HEK293 (cell line): ENCODE data around the gene RTCB.

Experiments used
- CTCF ChIA-PET: fragments of 350-600 bp; formaldehyde crosslinking; extraction: SDS; loops from one replicate; lab custom pipeline; 2021; ENCODE audit warnings: antibody characterized with exemption; lab: Yijun Ruan, JAX
- POLR2A ChIA-PET: fragments of 300-600 bp; formaldehyde crosslinking; extraction: SDS; loops from one replicate; lab custom pipeline; 2020; ENCODE audit warnings: antibody characterized with exemption, inconsistent platforms; lab: Yijun Ruan, JAX
- H3K27ac ChIP-seq: fragments of 200-500 bp; sonication (Bioruptor generic); 2 replicates; pipeline ENCODE4 v1.5.1; 2014; ENCODE audit warnings: low read depth, low read length, control low read depth, inconsistent platforms; ENCODE audit errors: extremely low read depth
- H3K36me3 ChIP-seq, 2 experiments: fragments of 200-500 bp in 1 of 2; sonication (Bioruptor generic) in 1 of 2; 1 replicate in 1 of 2; 2 replicates in 1 of 2; pipeline ENCODE4 v1.5.1; 2014 to 2017; ENCODE audit warnings: inconsistent platforms in 2 of 2, low read length in 2 of 2; ENCODE audit not compliant: control insufficient read depth in 2 of 2, insufficient read depth in 1 of 2
- H3K4me1 ChIP-seq: fragments of 200-500 bp; sonication (Bioruptor generic); 2 replicates; pipeline ENCODE4 v1.5.1; 2014; ENCODE audit warnings: mild to moderate bottlenecking, low read length, inconsistent platforms; ENCODE audit not compliant: control insufficient read depth, insufficient read depth
- H3K4me3 ChIP-seq: 2 replicates; pipeline ENCODE4 v1.5.1; 2011; ENCODE audit warnings: low read depth, mild to moderate bottlenecking, control low read depth, low read length, moderate library complexity
- H3K9me3 ChIP-seq: fragments of 200-500 bp; sonication (Bioruptor generic); 2 replicates; pipeline ENCODE4 v1.5.1; 2014; ENCODE audit warnings: low read depth, low read length, inconsistent platforms; ENCODE audit not compliant: control insufficient read depth, insufficient read depth
- ATF2 ChIP-seq: fragments of 450-650 bp; formaldehyde crosslinking; IDR thresholded peaks from 2 replicates; pipeline ENCODE4 v1.5.1; 2016; ENCODE audit warnings: missing biosample characterization, missing genetic modification characterization, low read depth
- HOXD13 ChIP-seq: sonication (generic); formaldehyde crosslinking; IDR thresholded peaks from 2 replicates; pipeline ENCODE4 v1.8.0; 2022; ENCODE audit warnings: missing genetic modification reagents, borderline replicate concordance
- KLF9 ChIP-seq: fragments of 450-650 bp; formaldehyde crosslinking; IDR thresholded peaks from 2 replicates; pipeline ENCODE4 v1.5.1; 2016; ENCODE audit warnings: missing biosample characterization, missing genetic modification characterization, low read depth
- MEIS1 ChIP-seq: sonication (generic); formaldehyde crosslinking; IDR thresholded peaks from 2 replicates; pipeline ENCODE4 v1.8.1; 2022; ENCODE audit warnings: missing genetic modification reagents, mild to moderate bottlenecking, borderline replicate concordance
- PRDM1 ChIP-seq: fragments of 450-650 bp; formaldehyde crosslinking; IDR thresholded peaks from 2 replicates; pipeline ENCODE4; 2016; ENCODE audit warnings: missing biosample characterization, missing genetic modification characterization
- REST ChIP-seq: fragments of 450-650 bp; formaldehyde crosslinking; IDR thresholded peaks from 2 replicates; pipeline ENCODE4 v1.5.1; 2016; ENCODE audit warnings: missing biosample characterization, missing genetic modification characterization
- SP7 ChIP-seq: fragments of 450-650 bp; formaldehyde crosslinking; IDR thresholded peaks from 2 replicates; pipeline ENCODE4 v1.5.1; 2016; ENCODE audit warnings: missing biosample characterization, missing genetic modification characterization
- TCF7L2 ChIP-seq: IDR thresholded peaks from 2 replicates; pipeline ENCODE4 v1.6.1; 2011; ENCODE audit warnings: low read depth, mild to moderate bottlenecking, inconsistent platforms, low read length, moderate library complexity, borderline replicate concordance
- ZBTB17 ChIP-seq: fragments of 450-650 bp; formaldehyde crosslinking; IDR thresholded peaks from 2 replicates; pipeline ENCODE4 v1.5.1; 2016; ENCODE audit warnings: missing biosample characterization, missing genetic modification characterization
- ZBTB26 ChIP-seq: fragments of 450-650 bp; formaldehyde crosslinking; optimal IDR thresholded peaks from 2 replicates; pipeline ENCODE3; 2016; ENCODE audit warnings: missing biosample characterization, mild to moderate bottlenecking, missing genetic modification characterization
- ZFP37 ChIP-seq: fragments of 450-650 bp; formaldehyde crosslinking; IDR thresholded peaks from 2 replicates; pipeline ENCODE4 v1.5.1; 2016; ENCODE audit warnings: missing biosample characterization, missing genetic modification characterization
- ZNF211 ChIP-seq: fragments of 450-650 bp; formaldehyde crosslinking; IDR thresholded peaks from 2 replicates; pipeline ENCODE4 v1.5.1; 2016; ENCODE audit warnings: low read depth, missing biosample characterization, missing genetic modification characterization
- ZNF26 ChIP-seq: fragments of 450-650 bp; formaldehyde crosslinking; IDR thresholded peaks from 2 replicates; pipeline ENCODE4 v1.5.1; 2016; ENCODE audit warnings: missing biosample characterization, missing genetic modification characterization
- ZNF324 ChIP-seq: fragments of 450-650 bp; formaldehyde crosslinking; IDR thresholded peaks from 2 replicates; pipeline ENCODE4 v1.5.1; 2016; ENCODE audit warnings: missing biosample characterization, missing genetic modification characterization
- ZNF416 ChIP-seq: fragments of 450-650 bp; formaldehyde crosslinking; IDR thresholded peaks from 2 replicates; pipeline ENCODE4 v1.5.1; 2016; ENCODE audit warnings: missing biosample characterization, missing genetic modification characterization
- ZNF48 ChIP-seq: fragments of 450-650 bp; formaldehyde crosslinking; IDR thresholded peaks from 2 replicates; pipeline ENCODE4 v1.5.1; 2016; ENCODE audit warnings: missing biosample characterization, missing genetic modification characterization
- ZNF530 ChIP-seq: fragments of 450-650 bp; formaldehyde crosslinking; IDR thresholded peaks from 2 replicates; pipeline ENCODE4 v1.5.1; 2016; ENCODE audit warnings: low read depth, missing biosample characterization, missing genetic modification characterization
- ZNF544 ChIP-seq: fragments of 450-650 bp; formaldehyde crosslinking; IDR thresholded peaks from 2 replicates; pipeline ENCODE4 v1.5.0; 2017; ENCODE audit warnings: missing biosample characterization, missing genetic modification characterization
- ZNF555 ChIP-seq: fragments of 450-650 bp; formaldehyde crosslinking; conservative IDR thresholded peaks from 2 replicates; pipeline ENCODE4 v1.5.1; 2017; ENCODE audit warnings: missing biosample characterization, mild to moderate bottlenecking, missing genetic modification characterization, inconsistent platforms
- ZNF610 ChIP-seq: fragments of 450-650 bp; formaldehyde crosslinking; IDR thresholded peaks from 2 replicates; pipeline ENCODE4 v1.5.1; 2016; ENCODE audit warnings: missing biosample characterization, missing genetic modification characterization, borderline replicate concordance
- ZNF654 ChIP-seq: fragments of 450-650 bp; formaldehyde crosslinking; IDR thresholded peaks from 2 replicates; pipeline ENCODE4 v1.5.1; 2016; ENCODE audit warnings: low read depth, missing biosample characterization, missing genetic modification characterization
- ZNF704 ChIP-seq: fragments of 450-650 bp; formaldehyde crosslinking; IDR thresholded peaks from 2 replicates; pipeline ENCODE4 v1.5.1; 2016; ENCODE audit warnings: missing biosample characterization, missing genetic modification characterization
- ZNF776 ChIP-seq: fragments of 450-650 bp; formaldehyde crosslinking; IDR thresholded peaks from 2 replicates; pipeline ENCODE4 v1.5.0; 2017; ENCODE audit warnings: missing biosample characterization, missing genetic modification characterization, borderline replicate concordance

The RTCB gene

GRCh38 chr22:32444068-32444467 lies 32.0 kb upstream of the RTCB start:
- ChIA-PET POLR2A (no interaction called here), CTCF (interaction anchor here (0.6 to 4.4 kb wide), 11 partner anchors 9 to 1599 kb away, joined by 3 to 19 read pairs (median 3); partner anchors contain the start of gene RTCB)
- H3K9me3 ChIP-seq: no peaks in the 10 kb centered on the region

GRCh38 chr22:32430352-32430751 lies 18.3 kb upstream of the RTCB start:
- ChIA-PET POLR2A (no interaction called here), CTCF (interaction anchor here (0.7 kb wide), 1 partner anchor 615 kb away, joined by 3 read pairs; no protein-coding TSS in a partner anchor)
- H3K4me3 ChIP-seq: no peak overlapping the region
- no peaks in the 10 kb centered on the region for H3K9me3 ChIP-seq
- H3K36me3 ChIP-seq: no peaks in the 10 kb centered on the region
- no peak overlapping the region for H3K27ac ChIP-seq
- H3K4me1 ChIP-seq: no peaks in the 10 kb centered on the region
- TF ChIP-seq ZNF544 (tag by site-specific recombination): no peak
- no peak for TF ChIP-seq REST (tag by site-specific recombination)
- TF ChIP-seq ZBTB26 (tag by site-specific recombination): no peak
- no peak for TF ChIP-seq ATF2 (tag by site-specific recombination)
- TF ChIP-seq ZNF48 (tag by site-specific recombination): no peak

More at GRCh38 chr22:32444068-32444467, 32.0 kb upstream of the RTCB start:
- Histone ChIP-seq H3K4me1 (no peaks in the 10 kb centered on the region), H3K27ac (no peak overlapping the region), H3K36me3 (no peaks in the 10 kb centered on the region), H3K4me3 (no peak overlapping the region)
- TF ChIP-seq TCF7L2 (no peak), ZNF555 (tag by site-specific recombination) (no peak), ZNF416 (no peak), KLF9 (tag by site-specific recombination) (no peak), ZBTB17 (tag by site-specific recombination) (peak; percentile 43; the same call in 1 of the 2 replicates), ZNF26 (tag by site-specific recombination) (no peak), MEIS1 (CRISPR knock-in tag) (no peak), ZNF530 (tag by site-specific recombination) (no peak), HOXD13 (no peak), ZNF324 (tag by site-specific recombination) (no peak), ZNF610 (tag by site-specific recombination) (no peak), ZNF654 (tag by site-specific recombination) (peak; percentile 70), SP7 (tag by site-specific recombination) (peak; percentile 39; the same call in 1 of the 2 replicates), ZNF776 (tag by site-specific recombination) (no peak), ZFP37 (tag by site-specific recombination) (no peak), PRDM1 (tag by site-specific recombination) (no peak), ZNF704 (tag by site-specific recombination) (no peak), ZNF211 (tag by site-specific recombination) (no peak), REST (tag by site-specific recombination) (no peak)
